Ovary (tissue), 9 donors: ENCODE measurements around the gene HIVEP3. TPM values are rescaled to one million over a fixed set of nuclear protein-coding genes. Genes with fewer than 3 reads are reported as not detected.

Source experiments
- DNase-seq, 5 donors: peaks; one replicate each; pipeline ENCODE4 v3.0.0-alpha.2; 2019 to 2020
- H3K27ac ChIP-seq, 2 donors: fragments of 200-600 bp; one replicate each; pipeline versions ENCODE4 v1.5.1 to v1.8.0; 2019 to 2022
- H3K27me3 ChIP-seq: fragments of 200-600 bp; one replicate; pipeline ENCODE4 v1.8.0; 2022
- H3K36me3 ChIP-seq: fragments of 200-600 bp; sonication (generic); one replicate; pipeline ENCODE4 v1.5.1; 2019
- H3K4me1 ChIP-seq: one replicate; pipeline ENCODE4 v1.8.1; 2013; ENCODE audit warnings: mild to moderate bottlenecking, moderate library complexity; ENCODE audit not compliant: insufficient read depth
- H3K4me3 ChIP-seq: fragments of 200-600 bp; sonication (generic); one replicate; pipeline ENCODE4 v1.5.1; 2017
- H3K9me3 ChIP-seq, 2 donors: fragments of 200-600 bp in 1 of 2; sonication (generic) in 1 of 2; one replicate each; pipeline versions ENCODE4 v1.5.1 to v1.8.1; 2013 to 2019; ENCODE audit warnings: mild to moderate bottlenecking in 1 of 2, moderate library complexity in 1 of 2
- EP300 ChIP-seq: sonication (generic); formaldehyde crosslinking; IDR thresholded peaks from one replicate; pipeline ENCODE4 v1.6.1; 2017; ENCODE audit warnings: antibody characterized with exemption
- POLR2A ChIP-seq: fragments of 450-650 bp; IDR thresholded peaks from one replicate; pipeline ENCODE4 v1.6.1; 2017; ENCODE audit warnings: antibody characterized with exemption, mild to moderate bottlenecking, moderate library complexity
- WGBS, 3 donors: extraction: QIAGEN DNeasy Blood & Tissue Kit in 1 of 3; methylation state at CpG; one replicate each; pipeline versions ENCODE4 v1.1.5 to v1.1.7; 2013 to 2017; 5-methylcytosine and 5-hydroxymethylcytosine counted together
- intact Hi-C, 4 donors: fragments of 100-400 bp; cut with DNase I; formaldehyde crosslinking; loops; one replicate each; pipeline versions ENCODE4 v1.11.0 to v1.15.1; 2022 to 2023
- polyA plus RNA-seq, 2 donors: library from polyadenylated mRNA; stranded (reverse); fragments of 200-250 nt in 1 of 2; fragments of 350-450 nt in 1 of 2; fragmentation: Illumina TruSeq in 1 of 2; extraction: RNeasy Lipid Tissue Mini Kit (QIAGEN cat#74804) in 1 of 2; gene quantifications; one replicate each; pipeline ENCODE4 v1.2.3, GENCODE V29; 2013 to 2014
- total RNA-seq, 7 donors: library from RNA; depleted of rRNA in 2 of 7; stranded (reverse); fragments of >200 nt in 2 of 7; fragmentation: NEBNext Ultra II Directional in 3 of 7; extraction: Animal tissue kit (Norgen Biotek cat#: 25700) in 3 of 7; gene quantifications; one replicate each; pipeline versions ENCODE4 v1.1.0 to v1.2.4, GENCODE V29; 2016 to 2023
- TF ChIP-seq, protein P1 (sequence below), 3 donors: fragments of 450-650 bp in 2 of 3; fragments of 200-600 bp in 1 of 3; IDR thresholded peaks; one replicate each; pipeline versions ENCODE4 v1.5.1 to v1.8.0; 2016 to 2022; ENCODE audit warnings: antibody characterized with exemption in 3 of 3, mild to moderate bottlenecking in 1 of 3
- donor health status: DM: no; HTN: no; CAD: no; lungs with moderate emphysema.
- donor health status: DM: no; HTN: no; CAD: no.
- donor health status: Bipolar disorder and iron deficiency.
- donor health status: DM: yes; HTN: yes; CAD: no.
- donor health status: DM: no; HTN: no; CAD: no.
- donor health status: DM: yes; HTN: yes; CAD: no.

Gene HIVEP3
- total and polyA plus RNA-seq, 9 donors = 3.0 to 7.5 (median 5.2) TPM

DNA sequence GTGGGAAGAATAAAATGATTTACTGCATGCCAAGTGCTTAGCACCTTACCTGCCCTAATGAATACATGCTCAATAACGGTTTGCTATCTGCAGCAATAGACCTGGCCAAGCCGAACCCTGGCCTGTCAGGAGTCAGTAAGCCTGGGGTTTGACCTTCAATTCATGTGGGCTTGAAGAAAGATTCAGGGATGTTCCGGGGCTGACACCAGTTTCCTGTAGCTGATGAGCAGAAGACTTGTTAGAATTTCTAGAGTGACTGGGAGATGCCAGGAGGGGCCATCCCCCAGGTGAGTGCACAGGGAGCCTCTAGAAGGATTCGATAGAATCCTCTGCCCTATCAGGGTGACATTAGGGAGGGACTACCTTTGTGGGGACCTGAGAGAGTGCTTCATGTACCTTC lies 210.9 kb downstream of the HIVEP3 start:
- H3K4me1 ChIP-seq = no peaks in the 10 kb centered on the region
- H3K4me3 ChIP-seq = no peak overlapping the region
- H3K27ac ChIP-seq = no peak overlapping the region
- H3K36me3 ChIP-seq = no peaks in the 10 kb centered on the region
- H3K27me3 ChIP-seq = no peaks in the 10 kb centered on the region
- H3K9me3 ChIP-seq = no peaks in the 10 kb centered on the region
- intact Hi-C loops = no loop called here
- no peak for DNase-seq
- WGBS, 3 donors = 69 to 86% (median 85%) methylated on average over 4 of the region's 4 CpGs
- TF ChIP-seq POLR2A (no peak), EP300 (no peak)
- TF ChIP-seq, protein P1, sequence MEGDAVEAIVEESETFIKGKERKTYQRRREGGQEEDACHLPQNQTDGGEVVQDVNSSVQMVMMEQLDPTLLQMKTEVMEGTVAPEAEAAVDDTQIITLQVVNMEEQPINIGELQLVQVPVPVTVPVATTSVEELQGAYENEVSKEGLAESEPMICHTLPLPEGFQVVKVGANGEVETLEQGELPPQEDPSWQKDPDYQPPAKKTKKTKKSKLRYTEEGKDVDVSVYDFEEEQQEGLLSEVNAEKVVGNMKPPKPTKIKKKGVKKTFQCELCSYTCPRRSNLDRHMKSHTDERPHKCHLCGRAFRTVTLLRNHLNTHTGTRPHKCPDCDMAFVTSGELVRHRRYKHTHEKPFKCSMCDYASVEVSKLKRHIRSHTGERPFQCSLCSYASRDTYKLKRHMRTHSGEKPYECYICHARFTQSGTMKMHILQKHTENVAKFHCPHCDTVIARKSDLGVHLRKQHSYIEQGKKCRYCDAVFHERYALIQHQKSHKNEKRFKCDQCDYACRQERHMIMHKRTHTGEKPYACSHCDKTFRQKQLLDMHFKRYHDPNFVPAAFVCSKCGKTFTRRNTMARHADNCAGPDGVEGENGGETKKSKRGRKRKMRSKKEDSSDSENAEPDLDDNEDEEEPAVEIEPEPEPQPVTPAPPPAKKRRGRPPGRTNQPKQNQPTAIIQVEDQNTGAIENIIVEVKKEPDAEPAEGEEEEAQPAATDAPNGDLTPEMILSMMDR (IDR thresholded peaks at IDR 0.05) = no peak

DNA sequence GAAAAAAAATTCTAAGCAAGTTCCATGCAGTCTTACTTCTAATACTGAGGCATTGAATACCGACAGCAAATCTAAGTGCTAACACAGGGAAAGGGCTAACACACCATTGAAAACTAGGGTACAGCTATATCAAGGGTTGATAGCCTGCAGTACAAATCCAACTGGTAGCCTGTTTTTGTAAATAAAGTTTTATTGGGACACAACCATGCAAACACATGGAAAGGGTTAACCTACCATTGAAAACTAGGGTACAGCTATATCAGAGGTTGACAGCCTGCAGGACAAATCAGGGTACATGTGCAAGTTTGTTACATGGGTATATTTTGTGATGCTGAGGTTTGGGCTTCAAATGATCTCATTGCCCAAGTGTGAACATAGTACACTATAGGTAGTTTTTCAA lies 212.9 kb downstream of the HIVEP3 start:
- H3K27ac ChIP-seq = no peak overlapping the region
- TF ChIP-seq POLR2A (no peak), EP300 (no peak)
- TF ChIP-seq, protein P1 (IDR thresholded peaks at IDR 0.05) = no peak
- H3K9me3 ChIP-seq = no peaks in the 10 kb centered on the region
- intact Hi-C loops = no loop called here
- DNase-seq = no peak
- no peaks in the 10 kb centered on the region for H3K4me1 ChIP-seq
- WGBS, 3 donors = 89 to 96% (median 93%) methylated on average over 1 of the region's 1 CpG
- no peaks in the 10 kb centered on the region for H3K36me3 ChIP-seq
- no peak overlapping the region for H3K4me3 ChIP-seq
- H3K27me3 ChIP-seq = no peaks in the 10 kb centered on the region

DNA sequence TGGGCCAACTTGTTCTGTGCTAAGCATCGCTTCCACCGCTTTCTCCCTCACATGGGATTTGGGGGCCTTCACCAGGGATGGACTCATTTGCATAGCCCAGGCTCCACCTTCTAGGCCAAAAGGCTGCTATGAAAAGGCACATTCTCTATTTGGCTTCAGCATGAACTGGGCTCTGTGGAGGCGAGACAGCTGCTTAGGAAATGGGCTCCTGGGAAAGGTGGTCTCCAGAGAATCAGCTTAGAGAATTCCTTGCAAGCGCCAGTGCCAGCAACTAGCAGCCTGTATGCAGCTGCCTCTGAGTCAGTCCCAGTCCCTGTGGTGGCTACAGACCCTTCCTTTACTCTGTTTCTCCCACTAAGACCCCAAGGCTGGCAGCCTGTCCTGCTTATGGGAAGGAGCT lies 214.5 kb downstream of the HIVEP3 start:
- Histone ChIP-seq H3K27ac (no peak overlapping the region), H3K9me3 (no peaks in the 10 kb centered on the region), H3K27me3 (no peaks in the 10 kb centered on the region), H3K4me3 (no peak overlapping the region), H3K4me1 (no peaks in the 10 kb centered on the region), H3K36me3 (no peaks in the 10 kb centered on the region)
- WGBS, 3 donors = 86 to 90% (median 87%) methylated on average over 4 of the region's 4 CpGs
- TF ChIP-seq, protein P1 (IDR thresholded peaks at IDR 0.05) = no peak
- DNase-seq = no peak
- intact Hi-C loops = no loop called here

- Histone ChIP-seq H3K36me3 (no peaks in the 10 kb centered on the region), H3K9me3 (no peaks in the 10 kb centered on the region), H3K4me3 (no peak overlapping the region), H3K27me3 (no peaks in the 10 kb centered on the region), H3K27ac (no peak overlapping the region), H3K4me1 (no peaks in the 10 kb centered on the region)
- no peak for DNase-seq
- WGBS, 3 donors = 79 to 83% (median 81%) methylated on average over 4 of the region's 4 CpGs
- TF ChIP-seq EP300 (no peak), POLR2A (no peak)
- TF ChIP-seq, protein P1 (IDR thresholded peaks at IDR 0.05) = no peak
- intact Hi-C loops = no loop called here
These were observed 216.0 kb downstream of the HIVEP3 start for GRCh38 chr1:41702771-41703170.
